H1 (cell line): Measurements from ENCODE around the gene DOLK. TPM values are rescaled to one million over a fixed set of nuclear protein-coding genes. Genes with fewer than 3 reads are reported as not detected.

Source experiments
- CTCF ChIA-PET: fragments of 300-600 bp; sonication (Branson Sonifier 250); formaldehyde crosslinking; loops from one replicate; lab custom pipeline; 2021; ENCODE audit not compliant: partially characterized antibody; lab: Charles Lee
- POLR2A ChIA-PET: fragments of 300-600 bp; sonication (Branson Sonifier 250); formaldehyde crosslinking; loops from one replicate; lab custom pipeline; 2021; ENCODE audit warnings: inconsistent platforms; ENCODE audit not compliant: partially characterized antibody; lab: Charles Lee
- DNase-seq, 2 experiments: peaks; one replicate each; pipeline versions ENCODE4 v3.0.0 to v3.0.0-alpha.2; 2010 to 2022; ENCODE audit warnings: low spot score in 2 of 2, low read depth in 1 of 2, mixed read lengths in 1 of 2
- FAIRE-seq: peaks from 2 replicates; lab custom pipeline; 2011; peaks lifted over from hg19 to GRCh38; lab: Jason Lieb, UNC
- H2AFZ ChIP-seq: 2 replicates; pipeline ENCODE4 v1.8.1; 2012; ENCODE audit warnings: low read length, inconsistent platforms
- H2AK5ac ChIP-seq: 2 replicates; pipeline ENCODE4 v1.6.1; 2013; ENCODE audit warnings: low read depth, low read length
- H2BK120ac ChIP-seq: replicated peaks from 2 replicates; pipeline ENCODE3; 2013; ENCODE audit warnings: low read depth, low read length, inconsistent platforms
- H2BK12ac ChIP-seq: 2 replicates; pipeline ENCODE4 v1.6.1; 2013; ENCODE audit warnings: low read depth, low read length
- H2BK15ac ChIP-seq: 2 replicates; pipeline ENCODE4 v1.6.1; 2013; ENCODE audit warnings: low read length
- H2BK20ac ChIP-seq: 2 replicates; pipeline ENCODE4 v1.6.1; 2013; ENCODE audit warnings: low read length
- H2BK5ac ChIP-seq: 2 replicates; pipeline ENCODE4 v1.6.1; 2013; ENCODE audit warnings: low read depth, low read length
- H3K14ac ChIP-seq: 2 replicates; pipeline ENCODE4 v1.6.1; 2013; ENCODE audit warnings: inconsistent platforms; ENCODE audit not compliant: insufficient read length
- H3K18ac ChIP-seq: 2 replicates; pipeline ENCODE4 v1.6.1; 2013; ENCODE audit warnings: low read length; ENCODE audit errors: extremely low read depth
- H3K23ac ChIP-seq: 2 replicates; pipeline ENCODE4 v1.6.1; 2013; ENCODE audit warnings: inconsistent platforms; ENCODE audit not compliant: insufficient read length
- H3K23me2 ChIP-seq: 2 replicates; pipeline ENCODE4 v1.6.1; 2013; ENCODE audit warnings: low read depth, low read length
- H3K27ac ChIP-seq: 2 replicates; pipeline ENCODE4 v1.6.1; 2011; ENCODE audit warnings: low read depth, low read length, inconsistent platforms
- H3K27me3 ChIP-seq, 4 experiments: replicated peaks in 1 of 4; 1 replicate in 1 of 4; 2 replicates in 3 of 4; pipeline versions ENCODE4 v1.6.1 to v1.8.1; 2011 to 2013; ENCODE audit warnings: low read length in 3 of 4, mild to moderate bottlenecking in 3 of 4, inconsistent platforms in 2 of 4, mixed read lengths in 2 of 4, moderate library complexity in 1 of 4; ENCODE audit not compliant: control insufficient read depth in 3 of 4, insufficient read depth in 3 of 4; ENCODE audit errors: extremely low read depth in 1 of 4
- H3K36me3 ChIP-seq, 4 experiments: 2 replicates each; pipeline versions ENCODE4 v1.6.1 to v1.8.1; 2011 to 2013; ENCODE audit warnings: mild to moderate bottlenecking in 4 of 4, low read length in 3 of 4, moderate library complexity in 2 of 4, control low read depth in 1 of 4, inconsistent platforms in 1 of 4; ENCODE audit not compliant: insufficient read depth in 4 of 4, control insufficient read depth in 2 of 4
- H3K4ac ChIP-seq: replicated peaks from 2 replicates; pipeline ENCODE3; 2013; ENCODE audit warnings: low read length, low read depth, mixed read lengths, inconsistent platforms; ENCODE audit not compliant: insufficient read length
- H3K4me1 ChIP-seq, 4 experiments: replicated peaks in 1 of 4; 1 replicate in 1 of 4; 2 replicates in 3 of 4; pipeline versions ENCODE4 v1.6.1 to v1.8.1; 2011 to 2013; ENCODE audit warnings: low read length in 3 of 4, inconsistent platforms in 2 of 4, mixed read lengths in 1 of 4; ENCODE audit not compliant: insufficient read depth in 4 of 4, control insufficient read depth in 3 of 4
- H3K4me2 ChIP-seq, 2 experiments: 2 replicates each; pipeline versions ENCODE4 v1.6.1 to v1.8.1; 2011 to 2013; ENCODE audit warnings: low read depth in 2 of 2, low read length in 2 of 2, control low read depth in 1 of 2, inconsistent platforms in 1 of 2, mild to moderate bottlenecking in 1 of 2; ENCODE audit not compliant: insufficient read depth in 1 of 2
- H3K4me3 ChIP-seq, 4 experiments: fragments of 200-600, 300-600 bp in 1 of 4; sonication (generic), shearing (Covaris generic), sonication (Bioruptor Twin) in 1 of 4; 2 replicates each; pipeline versions ENCODE4 v1.5.1 to v1.8.1; 2011 to 2016; ENCODE audit warnings: low read length in 4 of 4, low read depth in 3 of 4, control low read depth in 2 of 4, inconsistent platforms in 2 of 4, mild to moderate bottlenecking in 2 of 4, mixed read lengths in 1 of 4, moderate library complexity in 1 of 4; ENCODE audit not compliant: insufficient read depth in 2 of 4; ENCODE audit errors: extremely low read depth in 1 of 4
- H3K56ac ChIP-seq: replicated peaks from 2 replicates; pipeline ENCODE3; 2013; ENCODE audit warnings: low read depth, mild to moderate bottlenecking, mixed read lengths, low read length, inconsistent platforms; ENCODE audit not compliant: insufficient read length
- H3K79me1 ChIP-seq: 2 replicates; pipeline ENCODE4 v1.6.1; 2013; ENCODE audit warnings: low read depth, low read length, control low read depth
- H3K79me2 ChIP-seq, 2 experiments: 2 replicates each; pipeline versions ENCODE4 v1.6.1 to v1.8.1; 2012 to 2013; ENCODE audit warnings: low read length in 2 of 2, mild to moderate bottlenecking in 2 of 2, inconsistent platforms in 1 of 2; ENCODE audit not compliant: insufficient read depth in 2 of 2, control insufficient read depth in 1 of 2
- H3K9ac ChIP-seq, 4 experiments: replicated peaks in 1 of 4; 1 replicate in 1 of 4; 2 replicates in 3 of 4; pipeline versions ENCODE4 v1.6.1 to v1.8.1; 2011 to 2013; ENCODE audit warnings: low read depth in 3 of 4, low read length in 3 of 4, control low read depth in 2 of 4, mild to moderate bottlenecking in 2 of 4, moderate library complexity in 2 of 4, inconsistent platforms in 1 of 4; ENCODE audit errors: extremely low read depth in 1 of 4
- H3K9me3 ChIP-seq, 2 experiments: 2 replicates each; pipeline versions ENCODE4 v1.6.1 to v1.8.1; 2012 to 2013; ENCODE audit warnings: mild to moderate bottlenecking in 2 of 2, moderate library complexity in 2 of 2, control low read depth in 1 of 2, inconsistent platforms in 1 of 2, low read depth in 1 of 2, low read length in 1 of 2, mixed read lengths in 1 of 2; ENCODE audit not compliant: insufficient read depth in 2 of 2
- H4K20me1 ChIP-seq, 2 experiments: replicated peaks in 1 of 2; 2 replicates each; pipeline versions ENCODE3 to v1.8.1; 2011 to 2013; ENCODE audit warnings: inconsistent platforms in 2 of 2, low read length in 2 of 2, mild to moderate bottlenecking in 1 of 2; ENCODE audit not compliant: insufficient read depth in 2 of 2, control insufficient read depth in 1 of 2
- H4K5ac ChIP-seq: 2 replicates; pipeline ENCODE4 v1.6.1; 2013; ENCODE audit warnings: low read length, low read depth, mixed read lengths, inconsistent platforms; ENCODE audit not compliant: insufficient read length
- H4K8ac ChIP-seq: 2 replicates; pipeline ENCODE4 v1.8.0; 2013; ENCODE audit warnings: mild to moderate bottlenecking, moderate library complexity, low read length, inconsistent platforms; ENCODE audit not compliant: insufficient read depth; ENCODE audit errors: extremely low read depth
- H4K91ac ChIP-seq: replicated peaks from 2 replicates; pipeline ENCODE3; 2013; ENCODE audit warnings: low read length, mixed read lengths, inconsistent platforms; ENCODE audit not compliant: insufficient read length
- JUND ChIP-seq: IDR thresholded peaks from 2 replicates; pipeline ENCODE4 v1.6.1; 2011; ENCODE audit warnings: mild to moderate bottlenecking, improper control_type of control experiment, low read length
- RAD21 ChIP-seq, 2 experiments: IDR thresholded peaks in 1 of 2; conservative IDR thresholded peaks in 1 of 2; 2 replicates each; pipeline ENCODE4 v1.6.1; 2011; ENCODE audit warnings: low read depth in 2 of 2, low read length in 2 of 2, improper control_type of control experiment in 1 of 2, inconsistent platforms in 1 of 2, mild to moderate bottlenecking in 1 of 2, moderate library complexity in 1 of 2
- TCF12 ChIP-seq: IDR thresholded peaks from 2 replicates; pipeline ENCODE4 v1.6.1; 2011; ENCODE audit warnings: low read depth, mild to moderate bottlenecking, low read length
- WGBS, 2 experiments: shearing (Covaris generic) in 1 of 2; methylation state at CpG; one replicate each; pipeline versions ENCODE4 v1.1.6 to v1.1.7; 2013 to 2015; ENCODE audit warnings: low lambda C conversion rate in 2 of 2, mixed read lengths in 2 of 2, inconsistent platforms in 1 of 2, low coverage in 1 of 2, missing lambda C conversion rate in 1 of 2; ENCODE audit not compliant: insufficient replicate concordance in 2 of 2, insufficient coverage in 1 of 2, insufficient read length in 1 of 2; ENCODE audit errors: extremely low coverage in 1 of 2, missing lambda C conversion rate in 1 of 2; 5-methylcytosine and 5-hydroxymethylcytosine counted together
- polyA plus RNA-seq, 7 experiments: library from polyadenylated mRNA; depleted of rRNA in 3 of 7; stranded (reverse) in 5 of 7; unstranded in 2 of 7; fragments of >200 nt in 5 of 7; fragments of 200-250 nt in 2 of 7; gene quantifications; 1 replicate in 5 of 7; 2 replicates in 1 of 7; 4 replicates in 1 of 7; pipeline versions ENCODE4 v1.2.1 to v1.2.3, GENCODE V29; 2011 to 2013; ENCODE audit warnings: missing spikeins in 2 of 7, mixed read lengths in 2 of 7
- total RNA-seq: library from RNA; stranded (reverse); fragmentation: NEBNext Ultra II Directional; extraction: Animal tissue kit (Norgen Biotek cat#: 25700); gene quantifications from 2 replicates; pipeline ENCODE4 v1.2.1, GENCODE V29; 2021

Gene DOLK
- total and polyA plus RNA-seq, 2 of the 8 experiments (the other 6 are each of a cell fraction or from before 2014, with no cell fraction given) = 17.2 to 44.3 TPM

GRCh38 chr9:128995791-128996190 is 48.4 kb upstream of the DOLK start:
- H2AK5ac ChIP-seq = no peak overlapping the region
- no peak overlapping the region for H3K56ac ChIP-seq
- H3K79me1 ChIP-seq = no peaks in the 10 kb centered on the region
- WGBS, 2 experiments = 97% methylated on average over 5 of the region's 5 CpGs; no CpG with 5 or more reads in 1 of the 2 experiments
- POLR2A ChIA-PET = interaction anchor here (0.5 to 1.5 kb wide), 4 partner anchors 10 to 44 kb away, joined by 3 to 6 read pairs (median 4); no protein-coding TSS in a partner anchor
- no peaks in the 10 kb centered on the region for H3K4me1 ChIP-seq
- peaks cover 40 to 71% (median 67%) of the 10 kb centered on the region in 4 experiments for H3K36me3 ChIP-seq
- no peak overlapping the region for H4K5ac ChIP-seq
- H2BK120ac ChIP-seq = no peak overlapping the region
- TF ChIP-seq TCF12 (no peak), RAD21 (IDR thresholded peaks at IDR 0.05 in 1 of 2, conservative IDR thresholded peaks at IDR 0.05 in 1 of 2; ENCODE audit: low read depth in 2 of 2, low read length in 2 of 2) (no peak), JUND (no peak)
- CTCF ChIA-PET = interaction anchor here (7.4 kb wide), 1 partner anchor 12 kb away, joined by 67 read pairs; no protein-coding TSS in a partner anchor
- H3K27ac ChIP-seq = no peak overlapping the region
- H2BK15ac ChIP-seq = no peak overlapping the region
- H2AFZ ChIP-seq = no peak overlapping the region
- no peak overlapping the region; the same call in 1 of the 2 replicates for H2BK5ac ChIP-seq
- no peak overlapping the region for H3K4ac ChIP-seq
- DNase-seq = no peak
- no peaks in the 10 kb centered on the region for H3K9me3 ChIP-seq
- no peak for FAIRE-seq
- H2BK20ac ChIP-seq = no peak overlapping the region
- no peaks in the 10 kb centered on the region for H3K23me2 ChIP-seq
- no peak overlapping the region for H3K4me3 ChIP-seq
- peaks cover 0 to 3% of the 10 kb centered on the region in 2 experiments for H4K20me1 ChIP-seq
- H3K79me2 ChIP-seq = no peaks in the 10 kb centered on the region
- no peak overlapping the region for H4K91ac ChIP-seq
- H3K18ac ChIP-seq = no peak overlapping the region
- H3K4me2 ChIP-seq = no peak overlapping the region
- H2BK12ac ChIP-seq = no peak overlapping the region
- no peak overlapping the region for H4K8ac ChIP-seq
- no peaks in the 10 kb centered on the region for H3K27me3 ChIP-seq
- H3K9ac ChIP-seq = no peak overlapping the region
- H3K14ac ChIP-seq = no peak overlapping the region
- H3K23ac ChIP-seq = no peak overlapping the region
